HepG2 (cell line): Measurements from ENCODE around the gene ABHD17A. TPM values are rescaled to one million over a fixed set of nuclear protein-coding genes. Genes with fewer than 3 reads are reported as not detected.

Experiments
- ATAC-seq: fragments of 200-7000 bp; cut with Tn5 transposase; 3 replicates; pipeline ENCODE4 v1.9.1; 2020; ENCODE audit warnings: mild to moderate bottlenecking, moderate library complexity
- BruUV-seq: library from RNA; stranded (reverse); fragments of 400-500 nt; replicated peaks from 2 replicates; lab custom pipeline; 2021; lab: Mats Ljungman, UMichigan
- CTCF ChIA-PET: fragments of 300-600 bp; formaldehyde crosslinking; extraction: SDS; loops from one replicate; lab custom pipeline; 2021; ENCODE audit warnings: low total read pairs, inconsistent platforms, low intra/inter-chr PET ratio; lab: Yijun Ruan, JAX
- POLR2A ChIA-PET: fragments of 350-600 bp; sonication (Branson Sonifier 250); formaldehyde crosslinking; loops from one replicate; lab custom pipeline; 2020; ENCODE audit warnings: antibody characterized with exemption, inconsistent platforms; lab: Yijun Ruan, JAX
- DNase-seq: peaks from one replicate; pipeline ENCODE4 v3.0.0-alpha.2; 2015; ENCODE audit warnings: low spot score
- FAIRE-seq: peaks from 3 replicates; lab custom pipeline; 2011; peaks lifted over from hg19 to GRCh38; lab: Jason Lieb, UNC
- H2AFZ ChIP-seq: one replicate; pipeline ENCODE4 v1.6.1; 2011; ENCODE audit warnings: low read length, inconsistent platforms
- H3K27ac ChIP-seq: fragments of 300-600 bp; 3 replicates; pipeline ENCODE4 v1.8.0; 2011; ENCODE audit warnings: mixed run types, mild to moderate bottlenecking, mixed read lengths, low read length, inconsistent platforms; ENCODE audit not compliant: insufficient read depth; ENCODE audit errors: extremely low read length
- H3K27me3 ChIP-seq, 2 experiments: fragments of 200-600 bp in 1 of 2; 2 replicates in 1 of 2; 3 replicates in 1 of 2; pipeline versions ENCODE4 v1.6.0 to v1.8.0; 2011; ENCODE audit warnings: low read length in 2 of 2, mild to moderate bottlenecking in 2 of 2, moderate library complexity in 2 of 2, inconsistent platforms in 1 of 2; ENCODE audit not compliant: insufficient read depth in 2 of 2, control insufficient read depth in 1 of 2
- H3K36me3 ChIP-seq, 2 experiments: fragments of 200-600 bp in 1 of 2; replicated peaks in 1 of 2; 2 replicates in 1 of 2; 3 replicates in 1 of 2; pipeline versions ENCODE4 v1.5.1 to v1.8.0; 2011; ENCODE audit warnings: low read length in 2 of 2, inconsistent platforms in 1 of 2; ENCODE audit not compliant: insufficient read depth in 2 of 2, control insufficient read depth in 1 of 2
- H3K4me1 ChIP-seq: 2 replicates; pipeline ENCODE4 v1.5.1; 2012; ENCODE audit warnings: low read length, inconsistent platforms; ENCODE audit not compliant: insufficient read depth
- H3K4me2 ChIP-seq: 2 replicates; pipeline ENCODE4 v1.6.0; 2011; ENCODE audit warnings: low read depth, low read length, inconsistent platforms
- H3K4me3 ChIP-seq, 3 experiments: fragments of 200-600 bp in 1 of 3; sonication (generic), shearing (Covaris generic) in 1 of 3; replicated peaks in 1 of 3; 2 replicates each; pipeline ENCODE4 v1.5.1; 2011 to 2016; ENCODE audit warnings: low read length in 3 of 3, inconsistent platforms in 2 of 3, low read depth in 2 of 3, mild to moderate bottlenecking in 2 of 3, control low read depth in 1 of 3, mixed read lengths in 1 of 3; ENCODE audit not compliant: insufficient read depth in 1 of 3
- H3K79me2 ChIP-seq: one replicate; pipeline ENCODE4 v1.6.1; 2011; ENCODE audit warnings: low read length, inconsistent platforms; ENCODE audit not compliant: insufficient read depth
- H3K9ac ChIP-seq: 2 replicates; pipeline ENCODE4 v1.6.0; 2011; ENCODE audit warnings: mild to moderate bottlenecking, low read depth, low read length, inconsistent platforms; ENCODE audit not compliant: insufficient read depth
- H3K9me3 ChIP-seq: 2 replicates; pipeline ENCODE4 v1.5.1; 2012; ENCODE audit warnings: mild to moderate bottlenecking, low read length
- H4K20me1 ChIP-seq: 2 replicates; pipeline ENCODE4 v1.6.0; 2011; ENCODE audit warnings: inconsistent platforms, mild to moderate bottlenecking, low read length, moderate library complexity; ENCODE audit not compliant: insufficient read depth
- AGO2 ChIP-seq: fragments of 200-400 bp; formaldehyde crosslinking; optimal IDR thresholded peaks from 2 replicates; pipeline ENCODE3; 2017; ENCODE audit warnings: mild to moderate bottlenecking, low read depth, low read length, moderate library complexity
- FOXM1 ChIP-seq: sonication (generic); formaldehyde crosslinking; IDR thresholded peaks from 2 replicates; pipeline ENCODE4 v1.5.0; 2020; ENCODE audit warnings: missing genetic modification reagents
- HIVEP1 ChIP-seq: sonication (generic); formaldehyde crosslinking; IDR thresholded peaks from 2 replicates; pipeline ENCODE4 v1.4.0; 2020; ENCODE audit warnings: mild to moderate bottlenecking, missing genetic modification reagents
- KAT7 ChIP-seq: IDR thresholded peaks from 2 replicates; pipeline ENCODE4 v1.6.1; 2018; ENCODE audit warnings: borderline replicate concordance, missing compliant biosample characterization
- NFIB ChIP-seq: sonication (generic); formaldehyde crosslinking; IDR thresholded peaks from 2 replicates; pipeline ENCODE4 v1.9.0; 2021; ENCODE audit warnings: missing genetic modification reagents, mild to moderate bottlenecking, borderline replicate concordance
- SATB2 ChIP-seq: sonication (generic); formaldehyde crosslinking; IDR thresholded peaks from 2 replicates; pipeline ENCODE4 v1.5.0; 2020; ENCODE audit warnings: missing genetic modification reagents
- TEAD2 ChIP-seq: sonication (generic); formaldehyde crosslinking; IDR thresholded peaks from 2 replicates; pipeline ENCODE4 v1.9.0; 2021; ENCODE audit warnings: missing genetic modification reagents
- ZNF430 ChIP-seq: sonication (generic); formaldehyde crosslinking; IDR thresholded peaks from 2 replicates; pipeline ENCODE4 v1.9.0; 2021; ENCODE audit warnings: mild to moderate bottlenecking, missing genetic modification reagents
- ZNF615 ChIP-seq: sonication (generic); formaldehyde crosslinking; IDR thresholded peaks from 2 replicates; pipeline ENCODE4 v1.5.0; 2020; ENCODE audit warnings: mild to moderate bottlenecking, missing genetic modification reagents, borderline replicate concordance
- ZNF616 ChIP-seq: sonication (generic); formaldehyde crosslinking; IDR thresholded peaks from 2 replicates; pipeline ENCODE4 v1.5.0; 2020; ENCODE audit warnings: low read depth, mild to moderate bottlenecking, missing genetic modification reagents
- ZNF674 ChIP-seq: sonication (generic); formaldehyde crosslinking; IDR thresholded peaks from 2 replicates; pipeline ENCODE4 v1.5.0; 2020; ENCODE audit warnings: low read depth, mild to moderate bottlenecking, missing genetic modification reagents
- ZNF766 ChIP-seq: sonication (generic); formaldehyde crosslinking; IDR thresholded peaks from 2 replicates; pipeline ENCODE4 v1.5.0; 2020; ENCODE audit warnings: missing genetic modification reagents, borderline replicate concordance
- WGBS: methylation state at CpG from one replicate; pipeline ENCODE4 v1.1.6; 2017; ENCODE audit warnings: low lambda C conversion rate; 5-methylcytosine and 5-hydroxymethylcytosine counted together
- in situ Hi-C: cut with HindIII; loops from 2 replicates; pipeline ENCODE4 v1.10.0; 2017; ENCODE audit warnings: low pct_unique_long_range_greater_than_20kb; ENCODE audit not compliant: extremely low pct_ligation_motif_present
- intact Hi-C: fragments of 100-400 bp; cut with micrococcal nuclease; formaldehyde crosslinking; loops from one replicate; pipeline ENCODE4 v1.10.0; 2022; ENCODE audit not compliant: unreplicated experiment
- polyA plus RNA-seq, 8 experiments: library from polyadenylated mRNA; depleted of rRNA in 3 of 8; stranded (reverse) in 7 of 8; unstranded in 1 of 8; fragments of >200 nt; fragmentation: Illumina TruSeq in 4 of 8; extraction: Trizol in 4 of 8; gene quantifications; 2 replicates each; pipeline versions ENCODE4 v1.2.1 to v1.2.3, GENCODE V29; 2011 to 2016; ENCODE audit warnings: low read depth in 4 of 8, missing spikeins in 1 of 8, mixed read lengths in 1 of 8; ENCODE audit not compliant: insufficient read depth in 1 of 8
- total RNA-seq, 5 experiments: library from RNA; depleted of rRNA; stranded (reverse); fragments of >200 nt; fragmentation: Illumina TruSeq; extraction: Trizol; gene quantifications; 2 replicates each; pipeline ENCODE4 v1.2.3, GENCODE V29; 2016; ENCODE audit warnings: low read depth in 1 of 5
- TF ChIP-seq, protein P1 (sequence below): sonication (generic); formaldehyde crosslinking; IDR thresholded peaks from 2 replicates; pipeline ENCODE4 v1.4.0; 2020; ENCODE audit warnings: missing genetic modification reagents
- TF ChIP-seq, protein P2 (sequence below): sonication (generic); formaldehyde crosslinking; IDR thresholded peaks from 2 replicates; pipeline ENCODE4 v1.5.1; 2020; ENCODE audit warnings: missing genetic modification reagents, mild to moderate bottlenecking, borderline replicate concordance

The ABHD17A gene
- total and polyA plus RNA-seq, 2 of the 13 experiments (the other 11 are each of a cell fraction or from before 2014, with no cell fraction given), result 27.7 to 40.8 TPM

DNA sequence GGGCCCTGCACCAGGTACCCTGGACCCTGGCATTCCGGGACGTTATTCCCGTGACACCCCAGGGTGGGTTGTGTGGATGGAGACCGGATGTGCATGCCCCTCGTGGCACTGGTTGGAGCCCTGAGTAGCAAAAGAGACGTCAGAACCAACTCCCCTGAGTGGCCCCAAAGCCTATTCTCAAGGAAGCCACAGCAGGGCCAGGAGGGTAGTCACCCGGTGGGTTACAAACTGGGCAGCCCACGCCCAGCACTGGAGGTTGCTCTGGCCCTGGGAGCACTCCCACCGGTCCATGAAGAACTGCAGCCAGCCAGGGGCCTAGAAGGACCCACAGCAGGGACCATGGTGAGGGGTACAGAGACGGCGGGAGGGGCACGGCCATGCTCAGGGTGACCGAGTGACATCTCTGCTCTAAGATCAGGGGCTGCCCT, 29.5 kb downstream of the ABHD17A start:
- CTCF ChIA-PET, result no interaction called here
- no TSS peak for BruUV-seq
- H3K4me3 ChIP-seq, result no peak overlapping the region

DNA sequence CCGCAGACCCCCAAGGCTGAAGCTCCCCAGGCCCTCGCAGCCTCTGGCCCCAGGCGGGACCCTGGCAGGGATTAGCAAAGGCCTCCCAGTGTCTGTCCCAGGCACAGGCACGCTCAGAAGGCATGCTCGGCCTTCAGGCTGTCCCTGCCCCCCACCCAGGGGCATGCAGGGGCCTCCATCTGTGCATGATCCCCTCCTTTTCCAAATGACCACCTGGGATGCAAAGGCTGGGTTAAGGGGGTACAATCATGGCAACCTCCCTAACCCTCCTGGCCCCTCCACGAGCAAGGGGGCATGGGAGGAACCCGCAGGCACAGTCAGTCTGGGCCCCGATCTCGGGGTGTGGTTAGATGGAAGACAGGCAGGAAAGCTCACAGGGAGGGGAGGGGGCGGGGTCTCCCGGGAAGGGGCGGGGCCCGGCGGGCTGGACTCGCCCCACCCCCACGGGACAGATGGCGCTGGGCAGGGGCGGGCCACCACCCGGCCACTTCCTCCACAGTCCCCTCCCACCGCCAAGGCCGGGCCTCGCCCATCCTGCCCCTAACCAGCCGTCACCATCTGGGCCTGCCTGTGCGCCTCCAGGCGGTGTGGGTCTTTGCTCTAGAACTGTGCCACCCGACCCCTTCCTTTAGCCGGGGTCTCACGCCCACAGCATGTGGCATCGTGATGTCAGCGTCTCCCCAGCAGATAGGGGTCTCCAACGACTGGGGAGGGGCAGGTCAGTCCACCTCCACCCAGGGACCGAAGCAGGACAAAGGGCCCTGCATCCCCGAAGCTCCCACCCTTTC, 30.1 kb downstream of the ABHD17A start:
- H3K36me3 ChIP-seq, result 0 out of 5 replicates have a peak, but pooled peaks cover 2 to 3% of the 10 kb centered on the region in 2 experiments
- peaks cover 45% of the 10 kb centered on the region for H4K20me1 ChIP-seq
- no peak for DNase-seq
- CTCF ChIA-PET, result no interaction called here
- TF ChIP-seq AGO2 (peak; percentile 60), ZNF674 (CRISPR knock-in tag) (no peak), ZNF766 (CRISPR knock-in tag) (no peak), FOXM1 (CRISPR knock-in tag) (no peak), ZNF616 (no peak), ZNF430 (no peak), ZNF615 (CRISPR knock-in tag) (no peak), TEAD2 (CRISPR knock-in tag) (no peak), NFIB (no peak), HIVEP1 (CRISPR knock-in tag) (no peak)
- TF ChIP-seq, protein P1, sequence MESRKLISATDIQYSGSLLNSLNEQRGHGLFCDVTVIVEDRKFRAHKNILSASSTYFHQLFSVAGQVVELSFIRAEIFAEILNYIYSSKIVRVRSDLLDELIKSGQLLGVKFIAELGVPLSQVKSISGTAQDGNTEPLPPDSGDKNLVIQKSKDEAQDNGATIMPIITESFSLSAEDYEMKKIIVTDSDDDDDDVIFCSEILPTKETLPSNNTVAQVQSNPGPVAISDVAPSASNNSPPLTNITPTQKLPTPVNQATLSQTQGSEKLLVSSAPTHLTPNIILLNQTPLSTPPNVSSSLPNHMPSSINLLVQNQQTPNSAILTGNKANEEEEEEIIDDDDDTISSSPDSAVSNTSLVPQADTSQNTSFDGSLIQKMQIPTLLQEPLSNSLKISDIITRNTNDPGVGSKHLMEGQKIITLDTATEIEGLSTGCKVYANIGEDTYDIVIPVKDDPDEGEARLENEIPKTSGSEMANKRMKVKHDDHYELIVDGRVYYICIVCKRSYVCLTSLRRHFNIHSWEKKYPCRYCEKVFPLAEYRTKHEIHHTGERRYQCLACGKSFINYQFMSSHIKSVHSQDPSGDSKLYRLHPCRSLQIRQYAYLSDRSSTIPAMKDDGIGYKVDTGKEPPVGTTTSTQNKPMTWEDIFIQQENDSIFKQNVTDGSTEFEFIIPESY (CRISPR knock-in tag), result peak; percentile 93
- TF ChIP-seq, protein P2, sequence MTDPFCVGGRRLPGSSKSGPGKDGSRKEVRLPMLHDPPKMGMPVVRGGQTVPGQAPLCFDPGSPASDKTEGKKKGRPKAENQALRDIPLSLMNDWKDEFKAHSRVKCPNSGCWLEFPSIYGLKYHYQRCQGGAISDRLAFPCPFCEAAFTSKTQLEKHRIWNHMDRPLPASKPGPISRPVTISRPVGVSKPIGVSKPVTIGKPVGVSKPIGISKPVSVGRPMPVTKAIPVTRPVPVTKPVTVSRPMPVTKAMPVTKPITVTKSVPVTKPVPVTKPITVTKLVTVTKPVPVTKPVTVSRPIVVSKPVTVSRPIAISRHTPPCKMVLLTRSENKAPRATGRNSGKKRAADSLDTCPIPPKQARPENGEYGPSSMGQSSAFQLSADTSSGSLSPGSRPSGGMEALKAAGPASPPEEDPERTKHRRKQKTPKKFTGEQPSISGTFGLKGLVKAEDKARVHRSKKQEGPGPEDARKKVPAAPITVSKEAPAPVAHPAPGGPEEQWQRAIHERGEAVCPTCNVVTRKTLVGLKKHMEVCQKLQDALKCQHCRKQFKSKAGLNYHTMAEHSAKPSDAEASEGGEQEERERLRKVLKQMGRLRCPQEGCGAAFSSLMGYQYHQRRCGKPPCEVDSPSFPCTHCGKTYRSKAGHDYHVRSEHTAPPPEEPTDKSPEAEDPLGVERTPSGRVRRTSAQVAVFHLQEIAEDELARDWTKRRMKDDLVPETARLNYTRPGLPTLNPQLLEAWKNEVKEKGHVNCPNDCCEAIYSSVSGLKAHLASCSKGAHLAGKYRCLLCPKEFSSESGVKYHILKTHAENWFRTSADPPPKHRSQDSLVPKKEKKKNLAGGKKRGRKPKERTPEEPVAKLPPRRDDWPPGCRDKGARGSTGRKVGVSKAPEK, result no peak
- no peaks in the 10 kb centered on the region for H3K27me3 ChIP-seq
- no peak for ATAC-seq
- WGBS, result 84% methylated on average over 20 of the region's 33 CpGs
- POLR2A ChIA-PET, result no interaction called here
- H3K27ac ChIP-seq, result peak overlapping the region; percentile 13
- peaks cover 38% of the 10 kb centered on the region for H3K79me2 ChIP-seq
- BruUV-seq, result no TSS peak
- H3K4me2 ChIP-seq, result no peak overlapping the region
- intact Hi-C loops (no loop called here), in situ Hi-C loops (no loop called here)
- no peak for FAIRE-seq
- H2AFZ ChIP-seq, result no peak overlapping the region
- no peaks in the 10 kb centered on the region for H3K9me3 ChIP-seq
- no peak overlapping the region for H3K9ac ChIP-seq
- no peak overlapping the region for H3K4me3 ChIP-seq
- peaks cover 41% of the 10 kb centered on the region for H3K4me1 ChIP-seq

More for the DNA sequence above, 29.5 kb downstream of the ABHD17A start:
- Histone ChIP-seq H3K27me3 (no peaks in the 10 kb centered on the region), H3K4me2 (no peak overlapping the region), H3K36me3 (0 out of 5 replicates have a peak, but pooled peaks cover 2 to 3% of the 10 kb centered on the region in 2 experiments), H4K20me1 (peaks cover 51% of the 10 kb centered on the region), H3K4me1 (peaks cover 47% of the 10 kb centered on the region), H3K79me2 (peaks cover 44% of the 10 kb centered on the region), H2AFZ (no peak overlapping the region), H3K9me3 (no peaks in the 10 kb centered on the region), H3K9ac (no peak overlapping the region), H3K27ac (peak overlapping the region; percentile 33)
- TF ChIP-seq SATB2 (no peak), KAT7 (no peak)
- no peak for DNase-seq
- ATAC-seq, result no peak
- in situ Hi-C loops, result no loop called here
- POLR2A ChIA-PET, result no interaction called here
- FAIRE-seq, result no peak
- 88% methylated on average over 4 of the region's 13 CpGs for WGBS
- intact Hi-C loops, result no loop called here
